Testis (tissue), 3 donors: Measurements from ENCODE around the gene OR51B2. TPM values are rescaled to one million over a fixed set of nuclear protein-coding genes. Genes with fewer than 3 reads are reported as not detected.
"Not testable (repeated sequence)": the region's sequence is repeated elsewhere in the genome, so short reads cannot be mapped to it uniquely, and the experiment has no call there.

Source experiments
- DNase-seq: peaks from one replicate; pipeline ENCODE4 v3.0.0-alpha.2; 2019
- H3K27ac ChIP-seq, 2 donors: fragments of 200-600 bp; sonication (generic); one replicate each; pipeline ENCODE4 v1.5.1; 2019
- H3K27me3 ChIP-seq: fragments of 200-600 bp; sonication (generic); one replicate; pipeline ENCODE4 v1.5.1; 2019
- H3K36me3 ChIP-seq: fragments of 200-600 bp; sonication (generic); one replicate; pipeline ENCODE4 v1.5.1; 2017; ENCODE audit warnings: low read depth; ENCODE audit errors: missing control alignments
- H3K4me1 ChIP-seq: fragments of 200-600 bp; sonication (generic); one replicate; pipeline ENCODE4 v1.5.1; 2019
- H3K4me3 ChIP-seq, 2 donors: fragments of 200-600 bp; sonication (generic); one replicate each; pipeline ENCODE4 v1.5.1; 2017 to 2019
- H3K9me3 ChIP-seq: fragments of 200-600 bp; sonication (generic); one replicate; pipeline ENCODE4 v1.5.1; 2017
- POLR2A ChIP-seq: fragments of 450-650 bp; IDR thresholded peaks from one replicate; pipeline ENCODE4 v1.6.1; 2017; ENCODE audit warnings: antibody characterized with exemption, mild to moderate bottlenecking, moderate library complexity
- WGBS, 2 donors: methylation state at CpG; one replicate each; pipeline ENCODE4 v1.1.5; 2018; 5-methylcytosine and 5-hydroxymethylcytosine counted together
- intact Hi-C: fragments of 100-400 bp; cut with DNase I; formaldehyde crosslinking; loops from one replicate; pipeline ENCODE4 v1.15.1; 2023; ENCODE audit warnings: low total_unique reads
- polyA plus RNA-seq: library from polyadenylated mRNA; stranded (reverse); fragments of 350-450 nt; fragmentation: Illumina TruSeq; extraction: RNeasy Lipid Tissue Mini Kit (QIAGEN cat#74804); gene quantifications from one replicate; pipeline ENCODE4 v1.2.3, GENCODE V29; 2014; ENCODE audit warnings: low read depth, low replicate concordance; ENCODE audit not compliant: insufficient read depth
- total RNA-seq, 2 donors: library from RNA; depleted of rRNA; stranded (reverse); fragments of >200 nt; gene quantifications; one replicate each; pipeline ENCODE4 v1.2.3, GENCODE V29; 2016
- TF ChIP-seq, protein P1 (sequence below), 3 experiments: fragments of 450-650 bp in 2 of 3; fragments of 200-600 bp in 1 of 3; sonication (generic) in 1 of 3; IDR thresholded peaks; one replicate each; pipeline ENCODE4 v1.5.1; 2016 to 2019; ENCODE audit warnings: antibody characterized with exemption in 3 of 3, mild to moderate bottlenecking in 2 of 3, moderate library complexity in 1 of 3

Gene OR51B2
- total and polyA plus RNA-seq, 3 donors from 2014 or later, result 0.74 TPM; not detected in 2

DNA sequence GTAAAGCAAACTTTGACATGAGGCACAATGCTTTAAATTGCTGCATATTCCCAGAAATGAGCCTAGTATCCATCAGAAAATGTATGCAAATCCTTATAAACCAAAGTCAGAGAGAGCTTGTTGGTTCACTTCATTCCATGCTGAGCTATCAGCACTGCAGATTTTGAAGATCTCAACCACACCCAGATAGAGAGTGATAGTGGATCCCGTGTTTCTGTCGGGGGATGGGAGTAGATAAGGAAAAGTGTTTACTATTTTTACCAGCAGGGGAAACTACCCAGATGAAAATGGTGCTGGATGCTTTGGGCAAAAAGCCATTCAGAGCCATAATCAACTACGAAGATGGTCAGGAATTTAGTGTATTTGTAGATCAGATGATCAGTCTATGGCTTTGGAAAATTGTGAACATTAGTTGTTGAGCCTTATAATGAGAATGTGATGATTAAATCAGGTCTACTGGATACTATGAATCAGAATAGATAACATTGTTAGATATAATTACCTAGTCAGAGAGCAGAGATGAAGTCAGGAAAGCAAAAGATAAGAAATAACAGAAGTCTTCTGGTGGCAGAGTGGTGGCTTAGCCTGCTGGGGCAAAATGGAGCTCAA is 38.0 kb upstream of the OR51B2 start:
- H3K9me3 ChIP-seq, result no peaks in the 10 kb centered on the region
- no peaks in the 10 kb centered on the region for H3K4me1 ChIP-seq
- no peak for TF ChIP-seq POLR2A
- TF ChIP-seq, protein P1, sequence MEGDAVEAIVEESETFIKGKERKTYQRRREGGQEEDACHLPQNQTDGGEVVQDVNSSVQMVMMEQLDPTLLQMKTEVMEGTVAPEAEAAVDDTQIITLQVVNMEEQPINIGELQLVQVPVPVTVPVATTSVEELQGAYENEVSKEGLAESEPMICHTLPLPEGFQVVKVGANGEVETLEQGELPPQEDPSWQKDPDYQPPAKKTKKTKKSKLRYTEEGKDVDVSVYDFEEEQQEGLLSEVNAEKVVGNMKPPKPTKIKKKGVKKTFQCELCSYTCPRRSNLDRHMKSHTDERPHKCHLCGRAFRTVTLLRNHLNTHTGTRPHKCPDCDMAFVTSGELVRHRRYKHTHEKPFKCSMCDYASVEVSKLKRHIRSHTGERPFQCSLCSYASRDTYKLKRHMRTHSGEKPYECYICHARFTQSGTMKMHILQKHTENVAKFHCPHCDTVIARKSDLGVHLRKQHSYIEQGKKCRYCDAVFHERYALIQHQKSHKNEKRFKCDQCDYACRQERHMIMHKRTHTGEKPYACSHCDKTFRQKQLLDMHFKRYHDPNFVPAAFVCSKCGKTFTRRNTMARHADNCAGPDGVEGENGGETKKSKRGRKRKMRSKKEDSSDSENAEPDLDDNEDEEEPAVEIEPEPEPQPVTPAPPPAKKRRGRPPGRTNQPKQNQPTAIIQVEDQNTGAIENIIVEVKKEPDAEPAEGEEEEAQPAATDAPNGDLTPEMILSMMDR (IDR thresholded peaks at IDR 0.05), result no peak
- no peaks in the 10 kb centered on the region for H3K27me3 ChIP-seq
- intact Hi-C loops, result no loop called here
- no peak for DNase-seq
- H3K4me3 ChIP-seq, result no peak overlapping the region
- WGBS, 2 donors, result 57 to 74% methylated on average over 3 of the region's 3 CpGs
- no peak overlapping the region for H3K27ac ChIP-seq
- H3K36me3 ChIP-seq, result no peaks in the 10 kb centered on the region

DNA sequence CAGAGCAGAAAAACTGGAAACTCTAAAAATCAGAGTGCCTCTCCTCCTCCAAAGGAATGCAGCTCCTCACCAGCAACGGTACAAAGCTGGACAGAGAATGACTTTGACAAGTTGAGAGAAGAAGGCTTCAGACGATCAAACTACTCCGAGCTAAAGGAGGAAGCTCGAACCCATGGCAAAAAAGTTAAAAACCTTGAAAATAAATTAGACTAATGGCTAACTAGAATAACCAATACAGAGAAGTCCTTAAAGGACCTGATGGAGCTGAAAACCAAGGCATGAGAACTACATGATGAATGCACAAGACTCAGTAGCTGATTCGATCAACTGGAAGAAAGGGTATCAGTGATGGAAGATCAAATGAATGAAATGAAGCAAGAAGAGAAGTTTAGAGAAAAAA is 31.9 kb upstream of the OR51B2 start:
- intact Hi-C loops, H3K9me3 ChIP-seq, H3K36me3 ChIP-seq, H3K27me3 ChIP-seq, H3K4me1 ChIP-seq, DNase-seq, H3K4me3 ChIP-seq, H3K27ac ChIP-seq: not testable (repeated sequence)
- WGBS, 2 donors, result 82% methylated on average over 5 of the region's 5 CpGs

DNA sequence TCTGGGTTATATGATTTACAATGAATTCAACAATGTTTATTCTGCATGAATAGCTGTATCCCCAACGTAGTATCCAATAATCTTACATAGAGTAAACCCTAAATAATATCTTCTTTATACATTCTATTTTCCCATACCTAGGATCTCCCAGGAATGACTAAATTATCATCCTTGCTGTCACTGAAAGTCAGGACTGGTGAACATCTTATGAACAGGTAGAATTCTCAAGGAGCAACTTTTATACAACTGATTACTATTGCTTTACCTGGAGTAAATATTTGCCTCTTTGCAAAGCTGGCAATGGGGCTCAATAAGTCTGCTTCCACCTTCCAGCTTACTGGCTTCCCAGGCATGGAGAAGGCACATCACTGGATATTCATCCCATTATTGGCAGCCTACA is 27.1 kb upstream of the OR51B2 start, which contains the start of gene OR51B6:
TSS of gene OR51B6 (plus strand) at position 301 of the 400 bp plus-strand sequence. CDS start at position 301, 0 bp downstream.
- intact Hi-C loops, result no loop called here
- 84 to 94% methylated on average over 1 of the region's 1 CpG for WGBS, 2 donors
- no peaks in the 10 kb centered on the region for H3K27me3 ChIP-seq
- H3K9me3 ChIP-seq, result no peaks in the 10 kb centered on the region
- H3K4me3 ChIP-seq, result no peak within 1 kb of the TSS
- H3K27ac ChIP-seq, result no peak within 1 kb of the TSS
- TF ChIP-seq, protein P1 (IDR thresholded peaks at IDR 0.05), result no peak
- TF ChIP-seq POLR2A, result no peak
- no peaks in the 10 kb centered on the region for H3K36me3 ChIP-seq
- no peaks in the 10 kb centered on the region for H3K4me1 ChIP-seq
- no peak for DNase-seq

DNA sequence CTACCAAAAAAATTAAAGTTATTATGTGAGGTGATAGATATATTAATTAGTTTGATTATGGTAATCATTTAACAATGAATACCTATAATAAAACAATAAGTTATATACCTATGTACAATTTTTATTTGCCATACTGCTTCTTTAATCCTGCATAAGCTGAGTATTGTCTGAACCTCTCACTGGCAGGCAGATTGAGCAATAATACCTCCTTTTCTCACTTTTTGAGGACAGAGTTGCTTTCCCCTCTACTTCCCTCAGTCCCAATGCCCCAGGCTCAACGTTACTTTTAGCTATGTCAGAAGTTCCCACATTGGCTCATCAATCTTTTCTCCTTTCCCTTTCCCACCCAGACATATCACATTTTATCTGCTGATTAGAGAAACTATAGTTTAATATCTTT is 25.5 kb upstream of the OR51B2 start:
- no peak overlapping the region for H3K4me3 ChIP-seq
- 31 to 65% methylated on average over 1 of the region's 1 CpG for WGBS, 2 donors
- no peaks in the 10 kb centered on the region for H3K9me3 ChIP-seq
- no peaks in the 10 kb centered on the region for H3K36me3 ChIP-seq
- DNase-seq, result no peak
- H3K27ac ChIP-seq, result no peak overlapping the region
- H3K27me3 ChIP-seq, result no peaks in the 10 kb centered on the region
- H3K4me1 ChIP-seq, result no peaks in the 10 kb centered on the region
- TF ChIP-seq, protein P1 (IDR thresholded peaks at IDR 0.05), result no peak
- TF ChIP-seq POLR2A, result no peak
- intact Hi-C loops, result no loop called here

DNA sequence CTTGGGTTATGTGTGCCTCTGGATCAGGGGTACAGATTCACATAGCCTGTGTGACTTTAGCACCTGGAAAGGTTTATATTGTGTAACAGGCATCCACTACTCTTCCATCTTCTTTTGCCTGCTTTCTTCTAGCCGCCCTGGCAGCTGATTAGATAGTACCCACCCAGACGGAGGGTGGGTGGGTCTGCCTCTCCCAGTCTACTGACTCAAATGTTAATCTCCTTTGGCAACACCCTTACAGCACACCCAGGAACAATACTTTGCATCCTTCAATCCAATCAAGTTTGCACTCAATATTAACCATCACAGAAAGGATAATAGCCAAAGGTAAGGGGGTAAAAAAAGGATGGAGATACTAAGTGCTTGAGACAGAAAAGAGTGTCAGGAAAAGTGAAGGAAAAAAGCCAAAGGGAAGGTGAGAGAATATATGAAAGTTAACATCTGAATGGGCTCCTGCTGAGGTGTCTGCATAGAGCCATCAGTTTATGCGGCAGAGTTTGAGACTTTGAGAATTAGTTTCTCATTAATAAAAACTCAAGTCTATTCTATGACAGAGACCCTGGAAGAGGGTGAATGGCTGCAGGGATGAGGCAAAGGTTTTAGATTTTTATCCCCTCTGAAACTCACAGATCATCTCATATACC is 24.6 kb upstream of the OR51B2 start:
- 42 to 44% methylated on average over 3 of the region's 3 CpGs for WGBS, 2 donors
- TF ChIP-seq, protein P1 (IDR thresholded peaks at IDR 0.05), result no peak
- TF ChIP-seq POLR2A, result no peak

More for the DNA sequence above, 24.6 kb upstream of the OR51B2 start:
- Histone ChIP-seq H3K27ac (no peak overlapping the region), H3K27me3 (no peaks in the 10 kb centered on the region), H3K36me3 (no peaks in the 10 kb centered on the region), H3K4me1 (no peaks in the 10 kb centered on the region), H3K4me3 (no peak overlapping the region), H3K9me3 (no peaks in the 10 kb centered on the region)
- intact Hi-C loops, result no loop called here
- DNase-seq, result no peak
